CD4-positive, alpha-beta memory T cell (primary cell): ENCODE data around the gene PRR23E. TPM values are rescaled to one million over a fixed set of nuclear protein-coding genes. Genes with fewer than 3 reads are reported as not detected.

Experiments used
- CTCF ChIA-PET: fragments of 350-600 bp; sonication (Branson Sonifier 250); formaldehyde crosslinking; loops from one replicate; lab custom pipeline; 2021; ENCODE audit warnings: inconsistent platforms; ENCODE audit not compliant: partially characterized antibody; lab: Charles Lee
- POLR2A ChIA-PET: fragments of 350-600 bp; sonication (Branson Sonifier 250); formaldehyde crosslinking; loops from one replicate; lab custom pipeline; 2021; ENCODE audit not compliant: partially characterized antibody; lab: Charles Lee
- DNase-seq, 5 donors: peaks; one replicate each; pipeline versions ENCODE4 v3.0.0 to v3.0.0-alpha.2; 2020 to 2022; ENCODE audit warnings: mixed read lengths in 1 of 5
- H3K27ac ChIP-seq: one replicate; pipeline ENCODE4 v1.7.0; 2013; ENCODE audit warnings: low read depth, low read length
- H3K27me3 ChIP-seq: 2 replicates; pipeline ENCODE4 v1.7.0; 2013; ENCODE audit warnings: mild to moderate bottlenecking, low read length, moderate library complexity; ENCODE audit not compliant: insufficient read depth
- H3K36me3 ChIP-seq: 2 replicates; pipeline ENCODE4 v1.7.0; 2013; ENCODE audit warnings: mild to moderate bottlenecking, low read length, moderate library complexity; ENCODE audit not compliant: insufficient read depth
- H3K4me1 ChIP-seq: 2 replicates; pipeline ENCODE4 v1.7.0; 2013; ENCODE audit warnings: mild to moderate bottlenecking, low read length, moderate library complexity; ENCODE audit not compliant: insufficient read depth
- H3K4me3 ChIP-seq, 2 donors: one replicate each; pipeline ENCODE4 v1.7.0; 2013; ENCODE audit warnings: low read length in 2 of 2, mild to moderate bottlenecking in 1 of 2
- H3K9me3 ChIP-seq, 2 donors: one replicate each; pipeline ENCODE4 v1.7.0; 2013; ENCODE audit warnings: low read length in 2 of 2, control low read depth in 1 of 2; ENCODE audit not compliant: control insufficient read depth in 1 of 2
- H3K27ac Mint-ChIP-seq, 7 donors: one replicate each; pipeline ENCODE4 v1.8.0; 2020 to 2021; ENCODE audit warnings: mixed read lengths in 7 of 7, mild to moderate bottlenecking in 6 of 7, inconsistent platforms in 3 of 7, moderate library complexity in 3 of 7
- H3K27me3 Mint-ChIP-seq, 2 donors: one replicate each; pipeline ENCODE4 v1.8.0; 2020 to 2021; ENCODE audit warnings: mixed read lengths in 2 of 2
- H3K36me3 Mint-ChIP-seq, 2 donors: one replicate each; pipeline ENCODE4 v1.8.0; 2020 to 2021; ENCODE audit warnings: mixed read lengths in 2 of 2, inconsistent platforms in 1 of 2, mild to moderate bottlenecking in 1 of 2
- H3K4me1 Mint-ChIP-seq, 4 donors: one replicate each; pipeline ENCODE4 v1.8.0; 2020 to 2021; ENCODE audit warnings: mixed read lengths in 4 of 4, mild to moderate bottlenecking in 1 of 4
- H3K4me3 Mint-ChIP-seq, 8 donors: one replicate each; pipeline ENCODE4 v1.8.0; 2020 to 2021; ENCODE audit warnings: mixed read lengths in 8 of 8, mild to moderate bottlenecking in 7 of 8, moderate library complexity in 6 of 8, inconsistent platforms in 3 of 8
- H3K9me3 Mint-ChIP-seq, 8 donors: one replicate each; pipeline ENCODE4 v1.8.0; 2020 to 2021; ENCODE audit warnings: mixed read lengths in 8 of 8, mild to moderate bottlenecking in 5 of 8, inconsistent platforms in 3 of 8, moderate library complexity in 1 of 8
- intact Hi-C: fragments of 100-400 bp; cut with micrococcal nuclease; formaldehyde crosslinking; loops from one replicate; pipeline ENCODE4 v1.15.1; 2023
- polyA plus RNA-seq, 2 donors: library from polyadenylated mRNA; unstranded; fragments of 300-500 nt; fragmentation: Illumina TruSeq; gene quantifications; one replicate each; pipeline ENCODE4 v1.2.3, GENCODE V29; 2021
- total RNA-seq, 2 experiments: library from RNA; stranded (reverse); gene quantifications; one replicate each; pipeline ENCODE4 v1.2.3, GENCODE V29; 2021

The PRR23E gene
- total and polyA plus RNA-seq, 4 experiments from 2014 or later: not detected

- Histone ChIP-seq H3K27ac (no peak overlapping the region), H3K9me3 (no peaks in the 10 kb centered on the region), H3K4me3 (no peak overlapping the region), H3K27me3 (no peaks in the 10 kb centered on the region), H3K4me1 (no peaks in the 10 kb centered on the region), H3K36me3 (no peaks in the 10 kb centered on the region)
- H3K27me3 Mint-ChIP-seq: peaks cover 3 to 37% of the 10 kb centered on the region in 2 donors
- peaks cover 0 to 6% (median 0%) of the 10 kb centered on the region in 8 donors for H3K9me3 Mint-ChIP-seq
- intact Hi-C loops: no loop called here
- H3K4me1 Mint-ChIP-seq: no peaks in the 10 kb centered on the region
- DNase-seq: no peak
- no peaks in the 10 kb centered on the region for H3K36me3 Mint-ChIP-seq
- no peak overlapping the region for H3K4me3 Mint-ChIP-seq
- peak overlapping the region in 1 of 7 donors; percentile 70 for H3K27ac Mint-ChIP-seq
- POLR2A ChIA-PET: no interaction called here
- CTCF ChIA-PET: no interaction called here
Measured at GRCh38 chr3:127171721-127172120, 21.2 kb upstream of the PRR23E start.

- Histone ChIP-seq H3K4me3 (no peak overlapping the region), H3K27ac (no peak overlapping the region), H3K9me3 (no peaks in the 10 kb centered on the region), H3K36me3 (no peaks in the 10 kb centered on the region), H3K4me1 (no peaks in the 10 kb centered on the region), H3K27me3 (no peaks in the 10 kb centered on the region)
- Mint-ChIP-seq H3K36me3 (no peaks in the 10 kb centered on the region), H3K9me3 (peaks cover 0 to 8% (median 0%) of the 10 kb centered on the region in 8 donors), H3K4me1 (no peaks in the 10 kb centered on the region), H3K4me3 (no peak overlapping the region), H3K27ac (peak overlapping the region in 1 of 7 donors; percentile 70), H3K27me3 (peaks cover 3 to 37% of the 10 kb centered on the region in 2 donors)
- ChIA-PET CTCF (no interaction called here), POLR2A (no interaction called here)
- intact Hi-C loops: no loop called here
- no peak for DNase-seq
Measured at GRCh38 chr3:127172211-127172610, 20.7 kb upstream of the PRR23E start.

- Histone ChIP-seq H3K36me3 (no peaks in the 10 kb centered on the region), H3K4me3 (no peak overlapping the region), H3K4me1 (no peaks in the 10 kb centered on the region), H3K27me3 (no peaks in the 10 kb centered on the region), H3K9me3 (no peaks in the 10 kb centered on the region), H3K27ac (no peak overlapping the region)
- ChIA-PET POLR2A (no interaction called here), CTCF (no interaction called here)
- intact Hi-C loops: no loop called here
- Mint-ChIP-seq H3K9me3 (peaks cover 0 to 11% (median 0%) of the 10 kb centered on the region in 8 donors), H3K27ac (no peak overlapping the region), H3K36me3 (no peaks in the 10 kb centered on the region), H3K27me3 (peaks cover 3 to 37% of the 10 kb centered on the region in 2 donors), H3K4me1 (no peaks in the 10 kb centered on the region), H3K4me3 (no peak overlapping the region)
- DNase-seq: no peak
Measured at GRCh38 chr3:127172781-127173515, 20.0 kb upstream of the PRR23E start.

- Histone ChIP-seq H3K4me3 (no peak overlapping the region), H3K4me1 (no peaks in the 10 kb centered on the region), H3K27ac (no peak overlapping the region), H3K36me3 (no peaks in the 10 kb centered on the region), H3K9me3 (no peaks in the 10 kb centered on the region), H3K27me3 (no peaks in the 10 kb centered on the region)
- ChIA-PET POLR2A (no interaction called here), CTCF (no interaction called here)
- Mint-ChIP-seq H3K27me3 (peaks cover 1 to 35% of the 10 kb centered on the region in 2 donors), H3K9me3 (peaks cover 0 to 12% (median 0%) of the 10 kb centered on the region in 8 donors), H3K4me1 (no peaks in the 10 kb centered on the region), H3K27ac (no peak overlapping the region), H3K36me3 (no peaks in the 10 kb centered on the region), H3K4me3 (no peak overlapping the region)
- DNase-seq: no peak
- intact Hi-C loops: no loop called here
Measured at GRCh38 chr3:127173516-127174166, 19.3 kb upstream of the PRR23E start.

- Mint-ChIP-seq H3K36me3 (no peaks in the 10 kb centered on the region), H3K9me3 (peaks cover 0 to 12% (median 0%) of the 10 kb centered on the region in 8 donors), H3K27me3 (peaks cover 1 to 33% of the 10 kb centered on the region in 2 donors), H3K4me1 (no peaks in the 10 kb centered on the region), H3K4me3 (no peak overlapping the region), H3K27ac (no peak overlapping the region)
- Histone ChIP-seq H3K27ac (no peak overlapping the region), H3K4me3 (no peak overlapping the region), H3K4me1 (no peaks in the 10 kb centered on the region), H3K27me3 (no peaks in the 10 kb centered on the region), H3K36me3 (no peaks in the 10 kb centered on the region), H3K9me3 (no peaks in the 10 kb centered on the region)
- no peak for DNase-seq
- intact Hi-C loops: no loop called here
- CTCF ChIA-PET: no interaction called here
- POLR2A ChIA-PET: no interaction called here
Measured at GRCh38 chr3:127174284-127174683, 18.6 kb upstream of the PRR23E start.

GRCh38 chr3:127174715-127175140 lies 18.2 kb upstream of the PRR23E start:
- no peaks in the 10 kb centered on the region for H3K9me3 ChIP-seq
- intact Hi-C loops: no loop called here
- H3K27me3 Mint-ChIP-seq: peaks cover 1 to 29% of the 10 kb centered on the region in 2 donors
- DNase-seq: no peak
- no peaks in the 10 kb centered on the region for H3K4me1 Mint-ChIP-seq
- peaks cover 0 to 12% (median 0%) of the 10 kb centered on the region in 8 donors for H3K9me3 Mint-ChIP-seq
- H3K27ac Mint-ChIP-seq: no peak overlapping the region
- H3K36me3 Mint-ChIP-seq: no peaks in the 10 kb centered on the region
- no peaks in the 10 kb centered on the region for H3K27me3 ChIP-seq
- no peak overlapping the region for H3K4me3 ChIP-seq
- ChIA-PET CTCF (no interaction called here), POLR2A (no interaction called here)
- H3K27ac ChIP-seq: no peak overlapping the region
- H3K4me3 Mint-ChIP-seq: no peak overlapping the region
- no peaks in the 10 kb centered on the region for H3K36me3 ChIP-seq
- H3K4me1 ChIP-seq: no peaks in the 10 kb centered on the region

DNA sequence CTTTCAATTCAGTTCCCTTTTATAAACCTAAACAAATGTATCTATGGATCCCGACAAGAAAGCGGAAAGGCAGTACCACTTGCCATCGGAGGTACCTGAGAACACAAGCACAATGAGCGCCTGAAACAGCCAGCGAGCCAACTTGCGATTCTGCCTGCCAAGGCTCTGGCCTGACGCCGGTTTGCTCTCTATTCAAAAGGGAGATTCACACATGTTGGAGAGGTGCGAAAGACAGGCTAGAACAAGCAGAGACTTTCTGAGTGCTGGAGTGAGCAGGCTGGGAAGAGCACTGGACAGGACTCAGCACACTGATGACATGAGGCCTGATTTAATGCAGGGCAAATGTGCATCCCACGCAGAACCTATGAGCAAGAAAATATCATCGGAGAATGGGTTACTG lies 17.7 kb upstream of the PRR23E start:
- H3K27me3 Mint-ChIP-seq: peaks cover 2 to 24% of the 10 kb centered on the region in 2 donors
- H3K4me3 Mint-ChIP-seq: no peak overlapping the region
- peaks cover 0 to 12% (median 0%) of the 10 kb centered on the region in 8 donors for H3K9me3 Mint-ChIP-seq
- no peak overlapping the region for H3K27ac ChIP-seq
- H3K4me1 Mint-ChIP-seq: no peaks in the 10 kb centered on the region
- H3K27ac Mint-ChIP-seq: peak overlapping the region in 1 of 7 donors; percentile 2
- no peaks in the 10 kb centered on the region for H3K36me3 Mint-ChIP-seq
- no peaks in the 10 kb centered on the region for H3K36me3 ChIP-seq
- no peak for DNase-seq
- POLR2A ChIA-PET: no interaction called here
- CTCF ChIA-PET: no interaction called here
- H3K4me1 ChIP-seq: no peaks in the 10 kb centered on the region
- intact Hi-C loops: no loop called here
- no peaks in the 10 kb centered on the region for H3K9me3 ChIP-seq
- no peak overlapping the region for H3K4me3 ChIP-seq
- H3K27me3 ChIP-seq: no peaks in the 10 kb centered on the region
